Natural killer cell (primary cell): ENCODE data around the gene ZFAND3. TPM values are rescaled to one million over a fixed set of nuclear protein-coding genes. Genes with fewer than 3 reads are reported as not detected.

ENCODE experiments used
- ATAC-seq, 3 donors: fragments of 150-1000 bp in 2 of 3; fragments of 200-7000 bp in 1 of 3; cut with Tn5 transposase; 1 replicate in 1 of 3; 2 replicates in 2 of 3; pipeline ENCODE4 v1.10.0; 2021; ENCODE audit warnings: mild to moderate bottlenecking in 2 of 3, moderate library complexity in 2 of 3
- DNase-seq, 2 donors: peaks; one replicate each; pipeline versions ENCODE4 v3.0.0 to v3.0.0-alpha.2; 2013 to 2021; ENCODE audit warnings: mixed read lengths in 1 of 2
- H3K27ac ChIP-seq: one replicate; pipeline ENCODE4 v1.5.1; 2013; ENCODE audit warnings: mild to moderate bottlenecking, low read length
- H3K27me3 ChIP-seq: one replicate; pipeline ENCODE4 v1.6.1; 2013; ENCODE audit warnings: low read length; ENCODE audit not compliant: control insufficient read depth, insufficient read depth
- H3K36me3 ChIP-seq: one replicate; pipeline ENCODE4 v1.6.1; 2013; ENCODE audit warnings: low read length; ENCODE audit not compliant: control insufficient read depth, insufficient read depth
- H3K4me1 ChIP-seq: one replicate; pipeline ENCODE4 v1.6.1; 2013; ENCODE audit warnings: low read length; ENCODE audit not compliant: control insufficient read depth, insufficient read depth
- H3K4me3 ChIP-seq: one replicate; pipeline ENCODE4 v1.5.1; 2013; ENCODE audit warnings: low read length
- H3K9me3 ChIP-seq: one replicate; pipeline ENCODE4 v1.6.1; 2013; ENCODE audit warnings: low read length; ENCODE audit not compliant: control insufficient read depth, insufficient read depth
- H3K27ac Mint-ChIP-seq, 2 donors: one replicate each; pipeline ENCODE4 v1.8.0; 2022; ENCODE audit warnings: mild to moderate bottlenecking in 2 of 2, mixed read lengths in 2 of 2, moderate library complexity in 1 of 2
- H3K27me3 Mint-ChIP-seq, 2 donors: one replicate each; pipeline ENCODE4 v1.8.0; 2022; ENCODE audit warnings: low read depth in 2 of 2, mixed read lengths in 2 of 2
- H3K36me3 Mint-ChIP-seq: one replicate; pipeline ENCODE4 v1.8.0; 2022; ENCODE audit warnings: mixed read lengths
- H3K4me1 Mint-ChIP-seq, 2 donors: one replicate each; pipeline ENCODE4 v1.8.0; 2022; ENCODE audit warnings: mixed read lengths in 2 of 2
- H3K4me3 Mint-ChIP-seq: one replicate; pipeline ENCODE4 v1.8.0; 2022; ENCODE audit warnings: mild to moderate bottlenecking, moderate library complexity, mixed read lengths
- H3K9me3 Mint-ChIP-seq, 2 donors: one replicate each; pipeline ENCODE4 v1.8.0; 2022; ENCODE audit warnings: mixed read lengths in 2 of 2
- CTCF ChIP-seq: fragments of 200-600 bp; IDR thresholded peaks from one replicate; pipeline ENCODE4 v1.8.0; 2022; ENCODE audit warnings: antibody characterized with exemption
- WGBS: methylation state at CpG from one replicate; pipeline ENCODE4 v1.1.7; 2013; ENCODE audit warnings: missing lambda C conversion rate; ENCODE audit not compliant: insufficient coverage; 5-methylcytosine and 5-hydroxymethylcytosine counted together
- intact Hi-C: fragments of 100-400 bp; cut with micrococcal nuclease; formaldehyde crosslinking; loops from one replicate; pipeline ENCODE4 v1.14.2; 2022
- total RNA-seq, 4 donors: library from RNA; stranded (reverse); fragments of 120-200 nt in 1 of 4; gene quantifications; one replicate each; pipeline versions ENCODE4 v1.2.3 to v1.2.4, GENCODE V29; 2013 to 2022

Gene ZFAND3
- total RNA-seq, 3 donors from 2014 or later (not counting 1 experiment from before 2014, with no cell fraction given), result 87.7 to 97.4 (median 90.1) TPM

DNA sequence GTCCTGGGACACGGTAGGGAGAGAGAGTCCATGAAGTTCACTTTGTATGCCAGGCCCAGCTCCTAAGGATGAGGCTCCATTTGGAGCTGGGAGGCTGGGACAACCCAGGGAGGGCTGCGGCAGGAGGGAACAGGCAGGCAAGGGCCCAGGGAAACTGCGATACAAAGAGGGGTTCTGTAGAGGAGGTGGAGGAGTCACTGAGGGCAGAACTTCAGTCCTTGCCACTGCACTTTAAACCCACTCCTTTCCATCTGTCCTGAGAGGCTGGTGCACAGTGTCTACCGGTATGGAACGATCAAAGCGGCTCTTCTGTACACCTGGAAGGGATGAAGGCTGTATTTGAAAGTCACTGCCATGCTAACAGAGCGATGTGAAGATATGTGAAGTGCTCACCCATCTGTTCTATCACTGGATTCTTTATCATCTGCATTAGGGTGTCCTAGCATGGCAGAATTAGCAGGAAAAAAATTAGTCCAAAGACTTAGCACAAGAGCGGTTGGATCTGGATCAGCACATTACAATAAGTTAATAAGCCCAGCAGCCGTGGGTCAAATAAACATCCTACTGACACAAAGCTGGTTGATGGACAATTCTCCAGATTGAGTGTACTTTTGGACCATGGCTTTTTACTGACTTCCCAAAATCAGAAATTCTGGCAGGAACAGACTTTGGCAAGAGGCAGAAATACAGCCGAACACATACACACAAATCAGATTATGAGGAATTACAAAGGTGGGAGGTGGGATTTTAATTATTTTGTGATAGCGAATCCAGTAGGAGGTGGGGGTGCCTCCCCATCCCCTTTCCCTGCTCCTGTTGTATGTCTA lies 20.9 kb upstream of the ZFAND3 start:
- H3K4me1 Mint-ChIP-seq, result peaks cover 0 to 12% of the 10 kb centered on the region in 2 donors
- Histone ChIP-seq H3K4me3 (no peak overlapping the region), H3K4me1 (no peaks in the 10 kb centered on the region), H3K27me3 (no peaks in the 10 kb centered on the region), H3K9me3 (no peaks in the 10 kb centered on the region), H3K36me3 (no peaks in the 10 kb centered on the region), H3K27ac (no peak overlapping the region)
- 94% methylated on average over 10 of the region's 11 CpGs for whole genome bisulfite sequencing
- DNase-seq (no peak), ATAC-seq (no peak)
- no peak overlapping the region for H3K27ac Mint-ChIP-seq
- TF ChIP-seq CTCF, result no peak
- no peak overlapping the region for H3K4me3 Mint-ChIP-seq
- intact Hi-C loops, result no loop called here
- H3K9me3 Mint-ChIP-seq, result no peaks in the 10 kb centered on the region
- H3K27me3 Mint-ChIP-seq, result peaks cover 0 to 3% of the 10 kb centered on the region in 2 donors
- H3K36me3 Mint-ChIP-seq, result no peaks in the 10 kb centered on the region

DNA sequence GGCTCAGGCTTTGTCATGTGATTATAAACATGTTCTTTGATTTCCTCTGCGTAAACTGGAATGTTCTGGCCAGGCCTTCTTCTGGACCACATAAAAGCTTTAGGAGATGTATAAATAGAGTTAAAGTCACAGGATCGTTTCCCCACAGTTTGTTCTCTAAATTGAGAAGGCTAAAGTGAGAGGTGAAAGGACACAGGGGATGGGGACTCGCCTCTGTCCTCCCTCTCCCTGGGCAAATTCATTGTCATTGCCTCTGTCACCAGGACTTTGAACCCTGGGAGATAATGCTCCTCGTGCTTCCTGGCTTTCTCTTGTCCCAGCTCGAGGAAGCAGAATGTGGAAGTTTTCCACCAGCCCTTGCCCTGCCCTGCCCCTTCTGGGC lies 20.3 kb upstream of the ZFAND3 start:
- ATAC-seq, result no peak
- H3K4me1 Mint-ChIP-seq, result peaks cover 0 to 12% of the 10 kb centered on the region in 2 donors
- no peaks in the 10 kb centered on the region for H3K9me3 Mint-ChIP-seq
- WGBS, result 61% methylated on average over 5 of the region's 5 CpGs
- H3K27me3 ChIP-seq, result no peaks in the 10 kb centered on the region
- H3K9me3 ChIP-seq, result no peaks in the 10 kb centered on the region
- intact Hi-C loops, result no loop called here
- no peak overlapping the region for H3K4me3 Mint-ChIP-seq
- TF ChIP-seq CTCF, result no peak
- no peak for DNase-seq
- no peaks in the 10 kb centered on the region for H3K36me3 ChIP-seq
- no peak overlapping the region for H3K27ac ChIP-seq
- no peaks in the 10 kb centered on the region for H3K4me1 ChIP-seq
- no peaks in the 10 kb centered on the region for H3K36me3 Mint-ChIP-seq
- peaks cover 0 to 3% of the 10 kb centered on the region in 2 donors for H3K27me3 Mint-ChIP-seq
- no peak overlapping the region for H3K4me3 ChIP-seq
- H3K27ac Mint-ChIP-seq, result no peak overlapping the region

- ATAC-seq, result no peak
- WGBS, result 86% methylated on average over 10 of the region's 10 CpGs
Measured at GRCh38 chr6:37800703-37801604, 18.6 kb upstream of the ZFAND3 start.

More at GRCh38 chr6:37800703-37801604, 18.6 kb upstream of the ZFAND3 start:
- H3K27ac Mint-ChIP-seq, result no peak overlapping the region
- H3K36me3 Mint-ChIP-seq, result no peaks in the 10 kb centered on the region
- intact Hi-C loops, result no loop called here
- no peaks in the 10 kb centered on the region for H3K9me3 Mint-ChIP-seq
- no peak for DNase-seq
- Histone ChIP-seq H3K4me1 (no peaks in the 10 kb centered on the region), H3K9me3 (no peaks in the 10 kb centered on the region), H3K27ac (no peak overlapping the region), H3K27me3 (no peaks in the 10 kb centered on the region), H3K36me3 (no peaks in the 10 kb centered on the region), H3K4me3 (no peak overlapping the region)
- H3K4me3 Mint-ChIP-seq, result no peak overlapping the region
- peaks cover 0 to 12% of the 10 kb centered on the region in 2 donors for H3K4me1 Mint-ChIP-seq
- peaks cover 0 to 3% of the 10 kb centered on the region in 2 donors for H3K27me3 Mint-ChIP-seq
- TF ChIP-seq CTCF, result no peak
